ENCODE results near the gene TEX38.
"Not testable (repeated sequence)": the region's sequence is repeated elsewhere in the genome, so short reads cannot be mapped to it uniquely, and the experiment has no call there.

TEX38 gene

GRCh38 chr1:46686255-46686654, 14.6 kb downstream of the TEX38 start:
- intact Hi-C loops (cut with DNase I), result no loop called here
- no peak for DNase-seq

- peak in 6 of 10 donors; percentile 27 to 77 (median 46) for DNase-seq
- intact Hi-C loops (cut with DNase I), result no loop called here
These were observed 15.5 kb downstream of the TEX38 start for GRCh38 chr1:46687093-46687659.

- intact Hi-C loops (cut with DNase I), result no loop called here
- DNase-seq, result no peak
These were observed 16.4 kb downstream of the TEX38 start for GRCh38 chr1:46687921-46688509.

GRCh38 chr1:46689356-46689755, 17.7 kb downstream of the TEX38 start:
- DNase-seq, result no peak
- intact Hi-C loops (cut with DNase I), result no loop called here

- intact Hi-C loops (cut with DNase I), result no loop called here
- no peak for DNase-seq
These were observed 18.2 kb downstream of the TEX38 start for GRCh38 chr1:46689897-46690296.

GRCh38 chr1:46690931-46691421, 19.3 kb downstream of the TEX38 start:
- no peak for DNase-seq
- intact Hi-C loops (cut with DNase I), result no loop called here

GRCh38 chr1:46691997-46692790, 20.5 kb downstream of the TEX38 start:
- DNase-seq, result peak in 8 of 10 donors; percentile 18 to 82 (median 54)
- intact Hi-C loops (cut with DNase I), result no loop called here

GRCh38 chr1:46692811-46693770, 21.4 kb downstream of the TEX38 start:
- no peak for DNase-seq
- intact Hi-C loops (cut with DNase I), result no loop called here

- intact Hi-C loops (cut with DNase I); DNase-seq: not testable (repeated sequence)
These were observed 23.0 kb downstream of the TEX38 start for GRCh38 chr1:46694676-46695075.

GRCh38 chr1:46697053-46697452, 25.4 kb downstream of the TEX38 start:
- DNase-seq, result no peak
- intact Hi-C loops (cut with DNase I), result no loop called here

- intact Hi-C loops (cut with DNase I), result no loop called here
- no peak for DNase-seq
These were observed 28.0 kb downstream of the TEX38 start for GRCh38 chr1:46699666-46700065.

GRCh38 chr1:46703927-46704641, 32.4 kb downstream of the TEX38 start:
- intact Hi-C loops (cut with DNase I), result no loop called here
- no peak for DNase-seq

- no peak for DNase-seq
- intact Hi-C loops (cut with DNase I), result no loop called here
These were observed 33.8 kb downstream of the TEX38 start for GRCh38 chr1:46705408-46705807.

GRCh38 chr1:46708121-46708520, 36.5 kb downstream of the TEX38 start:
- intact Hi-C loops (cut with DNase I), result no loop called here
- DNase-seq, result no peak

GRCh38 chr1:46714976-46715375, 43.3 kb downstream of the TEX38 start:
- intact Hi-C loops (cut with DNase I), result no loop called here

GRCh38 chr1:46717654-46718053, 46.0 kb downstream of the TEX38 start:
- intact Hi-C loops (cut with DNase I), result loop anchor here (2.0 kb wide), 1 partner anchor 49 kb away; the partner anchor contains the start of gene ATPAF1
- no peak for DNase-seq

More at GRCh38 chr1:46714976-46715375, 43.3 kb downstream of the TEX38 start:
- no peak for DNase-seq

- intact Hi-C loops (cut with DNase I), result loop anchor here (2.0 kb wide), 1 partner anchor 50 kb away; the partner anchor contains the start of gene ATPAF1
- DNase-seq, result no peak
These were observed 46.7 kb downstream of the TEX38 start for GRCh38 chr1:46718340-46718726.

GRCh38 chr1:46718727-46719622, 47.3 kb downstream of the TEX38 start, which contains the start of gene EFCAB14:
EFCAB14 (minus strand) TSS chr1:46719114; CDS start chr1:46718087, 1,027 bp downstream.
- intact Hi-C loops (cut with DNase I), result loop anchor here (2.0 kb wide), 1 partner anchor 50 kb away; the partner anchor contains the start of gene ATPAF1
- peak; percentile 92 to 99 (median 96) for DNase-seq

All from posterior cingulate gyrus (tissue), 11 donors.